ENCODE measurements around the gene EML1.
A peak's percentile ranks its signal among the peaks of the same experiment; 100 is the strongest.

Gene EML1

DNA sequence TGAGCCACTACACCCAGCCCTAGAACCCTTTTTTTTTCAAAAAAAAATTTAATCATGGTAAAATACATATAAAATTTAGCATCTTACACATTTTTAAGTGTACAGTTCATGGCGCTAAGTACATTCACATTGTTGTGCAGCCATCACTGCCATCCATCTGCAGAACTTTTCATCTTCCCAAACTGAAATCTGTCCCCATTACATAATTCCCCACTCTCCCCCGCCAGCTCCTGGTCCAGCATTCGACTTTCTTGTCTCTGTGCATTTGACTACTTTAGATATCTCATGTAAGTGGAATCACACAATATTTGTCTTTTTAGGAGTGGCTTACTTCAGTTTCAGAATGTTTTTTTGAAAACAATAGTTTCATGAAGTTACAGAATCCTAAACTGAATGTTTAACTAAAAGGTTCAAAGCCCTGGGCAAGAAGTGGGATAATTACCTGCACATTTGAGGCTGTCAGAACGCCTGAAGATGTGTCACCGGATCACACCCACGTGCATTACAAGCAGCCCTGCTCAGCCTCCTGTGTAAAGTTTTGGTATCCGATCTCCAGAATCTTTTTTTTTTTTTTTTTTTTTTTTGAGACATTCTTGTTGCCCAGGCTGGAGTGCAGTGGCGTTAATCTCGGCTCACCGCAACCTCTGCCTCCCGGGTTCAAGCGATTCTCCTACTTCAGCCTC is 12.7 kb downstream of the EML1 start:
- DNase-seq (ENCODE audit: low read depth) = no peak

DNA sequence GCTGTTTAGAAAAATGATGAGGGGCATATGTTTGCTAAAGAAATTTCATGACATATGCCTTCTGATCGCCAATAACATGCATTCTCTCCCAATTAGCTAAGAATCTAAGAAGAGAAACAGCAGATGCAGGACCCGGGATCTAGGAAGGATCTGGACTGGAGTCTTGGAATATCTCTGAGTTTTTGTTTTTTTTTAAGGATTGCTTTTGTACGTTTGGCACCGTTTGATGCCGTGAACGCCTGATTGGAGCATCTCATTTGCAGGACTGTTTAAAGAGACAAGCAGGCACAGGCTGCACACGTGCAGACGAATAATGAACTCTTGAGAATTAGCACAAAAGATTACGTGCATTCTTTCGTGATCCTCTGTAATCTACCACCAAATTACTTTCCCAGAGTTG is 13.6 kb downstream of the EML1 start:
- DNase-seq (ENCODE audit: low read depth) = no peak

DNA sequence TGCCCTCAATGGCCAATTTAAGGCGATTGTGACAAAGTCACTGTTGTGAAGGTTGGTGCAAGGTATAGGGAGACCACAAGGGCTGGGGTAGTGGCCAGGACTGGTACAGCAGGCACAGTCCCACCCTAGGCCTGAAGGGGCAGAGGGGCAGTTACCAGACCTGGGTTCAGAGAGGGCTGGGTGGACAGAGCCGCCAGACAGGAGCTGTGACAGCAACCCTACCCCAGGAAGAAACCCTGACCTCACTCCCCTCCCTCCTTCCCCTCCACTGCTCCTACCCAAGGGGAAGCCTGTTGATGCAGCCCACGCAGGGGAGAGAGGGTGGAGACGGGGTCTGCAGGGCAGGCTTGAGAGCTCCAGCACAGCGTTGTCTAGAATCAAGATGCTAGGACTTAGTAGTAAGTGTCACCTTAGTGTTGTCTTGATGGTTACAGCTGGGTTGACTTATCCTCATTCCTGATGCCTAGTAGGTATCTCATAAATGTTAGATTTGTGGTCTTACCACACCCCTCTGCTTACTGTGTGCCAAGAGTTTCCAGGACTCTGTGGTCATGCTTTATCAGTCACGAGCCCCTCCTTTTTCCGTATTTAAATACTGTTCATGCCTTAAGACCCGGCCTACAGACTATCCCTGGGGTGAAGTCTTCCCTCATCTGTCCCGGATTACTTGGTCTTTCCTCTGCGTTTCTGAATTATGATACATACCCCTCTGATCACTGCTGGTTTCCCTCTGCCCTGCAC is 14.4 kb downstream of the EML1 start:
- DNase-seq (ENCODE audit: low read depth) = no peak

DNA sequence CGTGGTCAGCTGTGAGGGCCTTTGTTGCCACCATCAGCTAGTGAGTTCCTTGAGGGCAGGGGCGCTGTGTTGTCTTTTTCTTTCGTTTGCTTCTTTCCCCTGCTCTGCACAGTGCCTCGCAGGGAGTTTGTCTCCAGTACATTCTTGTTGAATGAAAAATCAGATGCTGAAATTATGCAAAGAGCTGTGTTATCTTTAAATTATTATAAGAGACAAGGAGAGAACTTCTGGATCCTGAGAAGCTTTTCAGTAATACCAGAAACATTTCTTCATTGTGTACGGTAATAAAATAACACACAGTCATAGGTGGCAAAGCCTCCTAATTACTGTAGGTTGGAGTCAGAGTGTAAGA is 14.9 kb downstream of the EML1 start:
- no peak for DNase-seq (ENCODE audit: low read depth)

DNA sequence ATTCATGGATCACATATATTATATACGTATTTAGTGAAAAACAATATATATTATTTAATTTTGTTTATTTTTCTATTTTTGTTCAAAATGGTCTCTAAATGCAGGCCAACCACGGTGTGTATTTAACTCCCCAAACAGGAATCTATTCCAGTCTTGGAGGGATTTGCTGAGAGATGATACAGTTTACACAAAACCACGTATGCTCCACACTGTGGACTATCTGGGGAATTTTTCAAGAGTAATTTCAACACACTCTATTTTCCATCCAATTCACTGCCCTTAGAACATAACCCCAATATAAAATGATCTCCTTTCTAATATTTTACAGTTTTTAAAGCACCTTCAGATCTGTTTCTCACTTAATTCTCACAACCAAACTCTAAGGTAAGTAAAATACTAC is 15.3 kb downstream of the EML1 start:
- DNase-seq (ENCODE audit: low read depth) = no peak

DNA sequence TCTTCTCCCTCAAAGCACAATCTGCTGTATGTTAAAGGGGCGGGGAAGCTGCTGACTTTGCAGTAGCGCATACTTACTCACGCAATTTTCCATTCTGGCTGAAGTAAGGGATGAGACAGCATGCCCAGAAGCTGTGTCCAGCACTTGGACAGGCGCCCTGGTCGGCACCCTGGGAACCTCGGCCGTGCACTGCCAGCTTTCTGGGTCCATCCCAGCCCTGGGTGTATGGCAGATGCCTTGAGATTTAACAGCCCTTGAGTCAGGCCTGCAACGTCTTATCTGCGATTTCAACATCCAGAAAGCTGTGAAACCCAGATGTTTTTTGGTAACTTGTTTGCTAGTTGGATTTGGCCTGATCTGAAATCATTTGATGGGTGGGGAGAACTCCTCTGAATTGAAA is 16.1 kb downstream of the EML1 start:
- DNase-seq (ENCODE audit: low read depth) = peak; percentile 88

DNA sequence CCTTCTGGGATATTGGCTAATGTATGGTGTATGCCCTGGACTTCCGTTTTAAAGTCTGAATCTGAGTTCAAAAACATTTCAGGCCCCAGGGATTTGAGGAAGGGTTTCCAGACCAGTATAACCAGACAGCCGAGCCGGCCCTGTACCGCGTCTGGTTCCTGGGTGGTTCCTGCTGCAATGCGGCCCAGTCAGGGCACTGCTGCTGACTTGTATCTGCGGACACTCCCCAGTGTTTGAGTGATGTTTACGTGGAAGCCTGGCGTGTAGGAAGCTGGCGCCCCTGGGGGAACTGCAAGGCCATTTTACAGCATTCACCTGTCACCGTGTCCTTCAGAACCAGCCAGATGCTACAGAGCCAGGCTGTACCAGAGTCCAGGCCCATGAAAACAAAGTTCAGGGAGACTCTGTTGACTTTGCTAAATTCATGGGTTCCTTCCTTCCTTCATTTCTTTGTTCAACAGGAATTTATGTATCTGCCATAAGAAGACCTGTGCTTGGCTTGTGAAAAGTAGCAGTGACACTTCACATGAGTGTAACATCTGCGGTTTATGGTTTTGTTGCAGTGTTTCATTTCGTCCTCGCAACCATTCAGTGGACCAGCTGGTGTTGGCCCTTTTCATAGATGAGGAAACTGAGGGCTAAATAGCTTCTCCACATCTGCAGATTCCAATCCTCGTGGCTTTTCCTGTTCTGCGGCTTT is 16.8 kb downstream of the EML1 start:
- DNase-seq (ENCODE audit: low read depth) = no peak

DNA sequence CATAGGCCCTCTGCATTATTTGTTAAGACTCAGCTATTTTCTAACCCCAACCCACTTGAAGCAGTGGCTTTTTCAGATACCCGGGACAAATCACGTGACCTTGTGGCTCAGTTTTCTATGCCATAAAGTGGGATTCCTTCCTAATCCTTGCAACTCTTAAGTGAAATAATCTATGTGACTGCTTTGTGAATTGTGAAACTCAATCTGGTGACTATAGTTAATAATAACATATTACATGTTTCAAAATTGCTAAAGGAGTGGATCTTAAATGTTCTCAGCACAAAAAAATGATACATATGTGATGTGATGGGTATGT is 17.3 kb downstream of the EML1 start:
- DNase-seq (ENCODE audit: low read depth) = no peak

DNA sequence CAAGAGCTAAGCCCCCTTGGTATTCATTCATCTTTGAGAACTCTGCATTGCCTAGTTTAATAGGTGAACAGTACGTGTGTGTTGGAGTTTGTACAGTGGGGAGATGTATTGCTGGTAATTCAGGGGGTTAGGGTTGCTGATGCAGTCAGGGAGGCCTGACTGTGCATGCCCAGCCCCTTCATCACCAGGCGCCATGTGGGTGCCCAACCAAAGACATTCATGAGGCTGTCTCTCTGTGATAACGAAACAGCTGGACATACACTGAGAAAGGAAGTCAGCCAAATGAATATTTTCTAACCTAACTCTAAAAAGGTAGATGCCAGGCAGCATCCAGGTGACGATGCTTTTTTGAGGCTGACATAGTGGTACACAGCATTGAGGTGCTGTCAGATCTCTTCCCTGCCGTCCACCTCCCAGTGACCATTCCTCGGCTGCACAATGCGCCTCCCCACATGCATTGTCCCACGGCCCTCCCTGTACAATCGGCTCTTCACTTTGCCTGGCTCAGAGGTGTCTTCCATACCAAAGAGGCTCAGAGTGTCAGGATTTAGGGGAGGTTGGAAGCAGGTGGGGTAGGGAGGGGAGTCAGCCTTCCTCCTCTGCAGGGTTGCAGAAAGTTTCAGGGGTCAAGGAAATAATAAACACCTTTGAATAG is 19.0 kb downstream of the EML1 start:
- no peak for DNase-seq (ENCODE audit: low read depth)

DNA sequence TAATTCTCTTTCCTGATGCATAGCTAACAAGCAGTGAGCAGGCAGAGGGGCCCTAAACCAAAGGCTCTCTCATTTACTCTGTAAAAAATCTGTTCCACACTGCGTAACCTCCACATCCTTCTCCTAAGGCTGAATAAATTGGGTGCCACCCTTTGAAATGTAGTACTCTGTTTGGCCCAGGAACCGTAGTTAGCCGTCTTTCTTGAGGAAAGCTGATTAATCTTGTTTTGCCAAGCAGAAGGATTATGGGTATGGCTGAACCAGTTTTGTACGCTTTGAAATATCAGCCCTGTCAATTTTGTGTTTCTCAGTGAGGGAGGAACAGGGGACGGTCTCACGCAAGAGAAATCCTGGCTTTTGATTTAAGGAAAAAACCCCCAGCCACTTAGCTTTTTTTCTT is 19.7 kb downstream of the EML1 start:
- no peak for DNase-seq (ENCODE audit: low read depth)

DNA sequence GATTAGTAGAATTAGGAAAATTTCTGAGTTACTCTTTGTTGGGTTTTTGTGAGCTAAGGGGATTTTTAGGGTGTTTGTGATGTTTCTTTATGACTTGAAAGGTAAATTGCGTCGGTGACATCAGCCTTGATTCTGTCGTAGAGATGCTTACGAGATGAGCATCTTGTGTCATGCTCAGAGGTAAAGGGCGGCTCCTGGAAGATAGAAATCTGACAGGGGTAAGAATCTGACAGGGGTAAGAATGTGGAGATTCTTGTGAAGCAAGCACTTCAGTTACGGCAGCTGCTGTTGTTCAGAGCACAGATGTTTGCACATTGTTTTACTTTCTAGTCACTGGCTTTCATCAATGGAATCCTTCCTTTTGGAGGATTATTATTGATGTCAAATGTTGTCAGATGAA is 22.5 kb downstream of the EML1 start:
- no peak for DNase-seq (ENCODE audit: low read depth)

DNA sequence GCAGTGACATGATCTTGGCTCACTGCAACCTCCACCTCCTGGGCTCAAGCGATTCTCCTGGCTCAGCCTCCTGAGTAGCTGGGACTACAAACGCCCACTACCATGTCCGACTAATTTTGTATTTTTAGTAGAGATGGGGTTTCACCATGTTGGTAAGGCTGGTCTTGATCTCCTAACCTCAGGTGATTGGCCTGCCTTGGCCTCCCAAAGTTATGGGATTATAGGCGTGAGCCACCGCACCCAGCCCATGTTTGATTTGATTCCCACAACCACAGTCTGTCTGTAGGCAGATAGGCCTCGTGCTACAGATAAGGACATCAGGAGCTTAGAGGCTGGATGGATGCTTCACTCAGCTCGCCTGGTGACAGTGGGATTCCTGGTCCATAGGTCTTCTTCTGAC is 23.0 kb downstream of the EML1 start:
- no peak for DNase-seq (ENCODE audit: low read depth)

DNA sequence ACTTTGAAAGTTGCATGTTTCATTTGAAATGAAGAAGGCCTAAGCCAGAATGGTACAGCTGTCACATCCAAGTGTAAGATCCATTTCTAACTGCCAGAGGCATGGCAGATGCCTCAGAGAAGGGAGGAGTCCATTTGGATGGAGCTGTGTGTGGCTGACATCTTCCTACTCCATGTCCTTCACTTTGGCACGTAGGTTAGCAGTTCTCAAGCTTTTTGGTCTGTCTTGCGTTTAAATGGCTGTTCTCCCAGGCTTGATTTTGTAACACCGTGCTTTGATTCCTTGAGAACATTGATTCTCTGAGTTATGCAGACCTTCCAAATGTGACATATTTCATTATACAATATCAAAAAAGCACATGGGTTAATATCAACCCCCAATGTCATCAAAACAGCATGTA is 23.4 kb downstream of the EML1 start:
- DNase-seq (ENCODE audit: low read depth) = no peak

DNA sequence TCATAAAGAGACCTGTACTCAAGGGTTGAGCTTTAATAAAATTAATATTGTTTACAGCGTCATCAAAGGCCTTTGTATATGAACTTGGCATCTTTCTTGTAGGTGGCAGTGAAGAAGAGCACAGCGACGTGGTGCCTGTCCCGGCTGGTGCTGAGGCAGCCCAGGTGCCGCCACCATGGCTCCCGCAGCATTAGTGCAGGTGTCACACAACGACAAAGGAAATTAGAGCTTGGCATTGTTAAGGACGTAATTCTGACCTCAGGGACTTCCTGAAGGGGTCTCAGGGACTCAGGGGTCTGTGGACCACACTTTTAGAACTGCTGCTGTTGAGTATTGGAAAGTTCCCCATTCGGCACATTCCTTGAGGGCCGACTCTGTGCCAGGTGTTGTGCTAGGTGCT is 24.1 kb downstream of the EML1 start:
- no peak for DNase-seq (ENCODE audit: low read depth)

DNA sequence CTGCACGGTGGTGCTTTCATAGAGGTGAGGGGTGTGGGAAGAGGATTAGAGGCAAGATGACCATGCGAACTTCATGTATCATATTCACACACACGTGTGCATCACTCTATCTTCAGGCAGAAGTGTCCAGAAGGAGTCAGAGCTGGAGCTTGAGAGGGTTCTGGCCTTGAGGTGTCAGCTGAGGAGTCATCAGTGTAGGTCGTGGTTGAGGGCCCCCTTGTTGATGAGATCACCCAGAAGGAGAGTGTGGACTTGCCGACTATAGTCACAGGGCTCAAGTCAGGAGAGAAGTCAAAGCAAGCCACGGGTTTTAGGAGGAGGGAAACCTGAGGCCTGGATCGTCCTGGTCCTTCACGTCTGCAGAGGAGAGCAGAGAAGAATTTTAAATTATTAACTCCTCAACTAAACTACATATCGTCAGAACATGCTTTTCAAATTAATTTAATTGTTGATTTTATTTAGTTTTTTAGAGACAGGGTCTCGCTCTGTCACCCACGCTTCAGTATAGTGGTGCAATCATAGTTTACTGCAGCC is 25.4 kb downstream of the EML1 start:
- DNase-seq (ENCODE audit: low read depth) = no peak

DNA sequence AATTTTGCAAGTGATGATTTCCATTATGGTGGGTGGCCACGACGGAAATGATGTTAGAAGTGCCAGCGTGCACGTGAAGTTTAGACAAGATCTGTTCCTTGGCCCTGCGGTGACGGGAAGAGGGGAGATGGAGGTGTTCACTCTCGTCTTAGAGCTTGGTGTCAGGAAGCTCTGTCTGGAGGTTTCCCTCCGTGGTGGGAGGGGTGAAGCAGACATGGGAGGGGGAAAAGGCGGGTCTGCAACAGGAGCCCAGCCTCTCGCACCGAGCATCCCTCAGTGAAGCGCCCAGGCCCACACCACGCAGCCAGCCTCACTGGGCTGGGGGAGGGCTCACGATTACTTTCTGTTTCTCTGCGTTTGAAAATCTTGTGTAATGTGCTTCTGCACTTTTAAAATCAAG is 26.3 kb downstream of the EML1 start:
- DNase-seq (ENCODE audit: low read depth) = no peak

DNA sequence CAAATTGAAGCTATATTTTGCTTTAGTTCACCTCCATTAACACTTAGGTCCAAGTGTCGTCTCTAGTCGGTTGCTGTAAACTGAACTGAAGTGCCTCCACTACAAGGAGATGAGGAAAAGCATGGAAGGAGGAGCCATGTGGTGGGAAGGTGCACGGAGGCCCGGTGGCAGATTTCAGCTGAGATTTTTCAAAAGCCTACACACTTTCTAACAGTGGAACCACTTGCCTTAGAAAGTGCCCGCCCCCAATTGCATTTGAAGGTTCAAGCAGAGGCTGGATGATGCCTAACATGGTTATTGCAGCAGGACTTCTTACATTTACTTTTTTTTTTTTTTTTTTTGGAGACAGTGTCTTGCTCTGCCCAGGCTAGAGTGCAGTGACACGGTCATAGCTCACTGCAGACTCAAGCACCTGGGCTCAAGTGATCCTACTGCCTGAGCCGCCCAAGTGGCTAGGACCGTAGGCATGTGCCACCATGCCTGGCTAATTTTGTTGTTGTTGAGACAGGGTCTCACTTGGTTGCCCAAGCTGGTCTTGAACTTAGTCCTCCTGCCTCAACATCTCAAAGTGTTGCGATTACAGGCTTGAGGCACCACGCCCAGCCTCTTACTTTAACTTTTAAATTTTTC is 27.6 kb downstream of the EML1 start:
- no peak for DNase-seq (ENCODE audit: low read depth)

DNA sequence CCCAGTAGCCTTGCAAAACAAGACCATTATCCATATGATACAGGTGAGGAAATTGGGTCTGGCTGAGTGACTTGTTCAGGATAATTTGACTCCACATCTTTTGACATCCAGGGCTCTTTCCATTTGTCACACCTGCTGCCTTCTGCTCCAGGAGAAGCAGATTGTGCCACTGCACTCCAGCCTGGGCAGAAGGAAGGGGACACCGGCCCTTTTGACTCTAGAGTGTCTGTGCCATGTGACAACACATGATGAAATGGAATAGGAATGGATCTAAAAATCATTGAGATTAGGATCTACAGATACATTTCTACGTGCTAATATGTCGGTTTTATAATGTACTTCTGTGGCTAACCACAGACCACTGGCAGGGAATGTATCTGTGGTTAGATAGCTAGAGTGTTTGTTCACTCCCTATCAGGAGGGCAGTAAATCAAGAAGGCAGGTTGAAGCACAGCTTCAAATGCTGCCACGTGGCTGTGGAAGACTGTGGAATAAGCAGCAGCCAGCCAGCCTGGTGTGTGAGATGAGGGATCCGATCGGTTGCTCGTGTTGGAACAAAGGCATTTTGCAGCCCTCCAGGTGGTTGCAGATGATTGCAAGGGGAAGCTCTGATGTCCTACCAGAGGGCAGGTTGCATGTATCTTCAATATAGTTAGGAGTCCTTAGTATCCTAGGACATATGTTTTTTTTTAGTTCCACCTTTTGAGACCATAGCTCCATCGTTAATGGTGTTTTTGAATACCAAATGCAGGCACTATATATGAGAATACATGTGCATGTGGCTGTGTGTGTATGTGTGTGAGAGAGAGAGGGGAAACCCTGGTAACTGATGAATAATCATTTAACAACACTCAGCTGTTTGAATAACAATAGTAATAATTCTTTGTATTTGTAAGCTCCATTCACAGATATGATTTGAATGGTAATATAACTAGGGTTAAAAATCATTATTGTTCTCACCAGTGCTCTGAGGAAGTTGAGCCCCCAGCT is 28.6 kb downstream of the EML1 start:
- DNase-seq (ENCODE audit: low read depth) = peak; percentile 70

DNA sequence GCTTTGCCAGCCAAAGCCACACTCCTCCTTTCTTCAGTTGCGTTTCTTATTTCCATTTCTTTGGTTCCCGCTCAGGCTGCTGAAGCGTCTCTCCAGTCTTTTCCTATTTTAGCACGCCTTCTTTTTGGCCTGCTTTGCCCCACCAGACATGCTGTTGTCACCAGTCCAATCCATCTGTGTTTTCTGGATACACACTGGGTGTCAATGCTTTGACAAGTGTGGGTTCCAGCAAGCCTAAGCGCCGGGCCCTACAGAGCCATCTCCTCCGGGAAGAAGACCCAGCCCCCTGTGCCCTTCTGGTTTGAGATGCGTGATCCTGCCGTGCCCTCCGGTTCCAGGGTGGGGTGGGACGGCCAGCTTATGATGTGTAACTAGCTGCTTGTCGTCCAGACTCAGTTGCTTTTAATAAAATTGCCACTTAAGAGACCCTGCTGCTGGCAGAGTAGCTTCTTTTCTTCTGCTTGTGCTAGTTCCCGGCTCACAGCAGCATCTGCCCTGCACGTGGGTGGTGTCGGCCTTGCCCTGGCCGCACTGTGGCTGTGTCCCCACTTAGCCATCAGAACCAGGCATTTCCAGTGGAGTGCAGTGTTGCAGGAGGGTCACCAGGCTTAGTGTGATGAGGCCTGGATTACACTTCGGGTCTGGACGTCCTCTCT is 29.7 kb downstream of the EML1 start:
- no peak for DNase-seq (ENCODE audit: low read depth)

DNA sequence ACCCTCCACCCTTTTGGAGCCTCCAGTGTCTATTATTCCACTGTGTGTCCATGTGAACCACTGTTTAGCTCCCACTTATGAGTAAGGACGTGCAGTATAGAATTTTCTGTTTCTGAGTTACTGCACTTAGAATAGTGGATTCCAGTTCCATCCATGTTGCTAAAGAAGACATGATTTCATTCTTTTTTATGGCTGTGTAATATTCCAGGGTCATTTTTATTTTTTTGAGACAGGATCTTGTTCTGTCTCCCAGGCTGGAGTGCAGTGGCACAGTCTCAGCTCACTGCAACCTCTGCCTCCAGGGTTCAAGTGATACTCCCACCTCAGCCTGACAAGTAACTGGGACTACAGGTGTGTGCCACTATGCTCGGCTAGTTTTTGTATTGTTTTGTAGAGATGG is 31.6 kb downstream of the EML1 start:
- no peak for DNase-seq (ENCODE audit: low read depth)

DNA sequence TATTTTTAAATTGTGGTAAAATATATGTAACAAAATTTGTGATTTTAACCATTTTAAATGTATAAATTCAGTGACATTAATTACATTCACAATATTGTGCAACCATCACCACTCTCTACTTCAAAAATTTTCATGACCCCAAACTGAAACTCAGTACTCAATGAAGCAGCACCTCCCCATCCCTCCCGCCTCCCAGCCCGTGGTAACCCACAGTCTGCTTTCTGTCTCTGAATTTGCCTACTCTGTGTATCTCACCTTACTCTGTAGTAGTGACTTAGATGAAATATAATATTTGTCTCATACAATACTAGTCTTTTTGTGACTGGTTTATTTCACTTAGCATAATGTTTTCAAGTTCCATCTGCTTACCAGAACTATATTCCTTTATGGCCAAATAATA is 36.2 kb downstream of the EML1 start:
- DNase-seq (ENCODE audit: low read depth) = no peak

Data from GM04503 (cell line).